Effector CD4-positive, alpha-beta T cell (primary cell): ENCODE data around the gene S100PBP.

Source experiments
- DNase-seq: peaks from one replicate; pipeline ENCODE4 v3.0.0-alpha.2; 2020
- total RNA-seq: gene quantifications from one replicate; lab custom pipeline; 2026; lab: John Stamatoyannopoulos, UW

S100PBP gene
- 63.6 reads per million, percentile 73 among the genes with 10 or more reads in this experiment for total RNA-seq

- peak; percentile 99 for DNase-seq
These were observed at the start of gene S100PBP, which contains the start of gene YARS1 for GRCh38 chr1:32817159-32817814. Gene S100PBP, plus strand, starts transcription at chr1:32817653. Its CDS starts 8,447 bp downstream, at chr1:32826100. Gene YARS1, minus strand, starts transcription at chr1:32817358. Its CDS starts 114 bp downstream, at chr1:32817244.

GRCh38 chr1:32768110-32768850, 49.2 kb upstream of the S100PBP start:
- DNase-seq, result no peak

- no peak for DNase-seq
These were observed 47.8 kb upstream of the S100PBP start for GRCh38 chr1:32769524-32770220.

GRCh38 chr1:32770221-32770731, 47.2 kb upstream of the S100PBP start:
- no peak for DNase-seq

- DNase-seq, result no peak
These were observed 46.5 kb upstream of the S100PBP start for GRCh38 chr1:32770741-32771548.

GRCh38 chr1:32771561-32772280, 45.7 kb upstream of the S100PBP start:
- DNase-seq, result no peak

GRCh38 chr1:32772281-32773017, 45.0 kb upstream of the S100PBP start:
- no peak for DNase-seq

GRCh38 chr1:32773018-32773763, 44.3 kb upstream of the S100PBP start:
- DNase-seq, result peak; percentile 62

GRCh38 chr1:32773764-32774463, 43.5 kb upstream of the S100PBP start:
- no peak for DNase-seq

GRCh38 chr1:32774464-32774808, 43.0 kb upstream of the S100PBP start:
- no peak for DNase-seq

- no peak for DNase-seq
These were observed 42.4 kb upstream of the S100PBP start for GRCh38 chr1:32774950-32775634.

- no peak for DNase-seq
These were observed 41.7 kb upstream of the S100PBP start for GRCh38 chr1:32775640-32776337.

GRCh38 chr1:32779242-32779641, 38.2 kb upstream of the S100PBP start:
- DNase-seq, result no peak

GRCh38 chr1:32780005-32780404, 37.4 kb upstream of the S100PBP start:
- DNase-seq, result no peak

- no peak for DNase-seq
These were observed 36.7 kb upstream of the S100PBP start for GRCh38 chr1:32780628-32781234.

- no peak for DNase-seq
These were observed 35.4 kb upstream of the S100PBP start for GRCh38 chr1:32782086-32782485.

GRCh38 chr1:32783851-32784250, 33.6 kb upstream of the S100PBP start:
- no peak for DNase-seq

GRCh38 chr1:32784817-32785216, 32.6 kb upstream of the S100PBP start:
- DNase-seq, result no peak
